Placental epithelial cell (primary cell): ENCODE measurements around the gene SDSL. TPM values are rescaled to one million over a fixed set of nuclear protein-coding genes. Genes with fewer than 3 reads are reported as not detected.

ENCODE experiments used
- total RNA-seq: library from RNA; depleted of rRNA; stranded (reverse); fragments of >200 nt; gene quantifications from 2 replicates; pipeline ENCODE4 v1.2.3, GENCODE V29; 2012

SDSL gene, protein sequence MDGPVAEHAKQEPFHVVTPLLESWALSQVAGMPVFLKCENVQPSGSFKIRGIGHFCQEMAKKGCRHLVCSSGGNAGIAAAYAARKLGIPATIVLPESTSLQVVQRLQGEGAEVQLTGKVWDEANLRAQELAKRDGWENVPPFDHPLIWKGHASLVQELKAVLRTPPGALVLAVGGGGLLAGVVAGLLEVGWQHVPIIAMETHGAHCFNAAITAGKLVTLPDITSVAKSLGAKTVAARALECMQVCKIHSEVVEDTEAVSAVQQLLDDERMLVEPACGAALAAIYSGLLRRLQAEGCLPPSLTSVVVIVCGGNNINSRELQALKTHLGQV
- total RNA-seq, result 4.9 and 5.1 TPM in 2 replicates

DNA sequence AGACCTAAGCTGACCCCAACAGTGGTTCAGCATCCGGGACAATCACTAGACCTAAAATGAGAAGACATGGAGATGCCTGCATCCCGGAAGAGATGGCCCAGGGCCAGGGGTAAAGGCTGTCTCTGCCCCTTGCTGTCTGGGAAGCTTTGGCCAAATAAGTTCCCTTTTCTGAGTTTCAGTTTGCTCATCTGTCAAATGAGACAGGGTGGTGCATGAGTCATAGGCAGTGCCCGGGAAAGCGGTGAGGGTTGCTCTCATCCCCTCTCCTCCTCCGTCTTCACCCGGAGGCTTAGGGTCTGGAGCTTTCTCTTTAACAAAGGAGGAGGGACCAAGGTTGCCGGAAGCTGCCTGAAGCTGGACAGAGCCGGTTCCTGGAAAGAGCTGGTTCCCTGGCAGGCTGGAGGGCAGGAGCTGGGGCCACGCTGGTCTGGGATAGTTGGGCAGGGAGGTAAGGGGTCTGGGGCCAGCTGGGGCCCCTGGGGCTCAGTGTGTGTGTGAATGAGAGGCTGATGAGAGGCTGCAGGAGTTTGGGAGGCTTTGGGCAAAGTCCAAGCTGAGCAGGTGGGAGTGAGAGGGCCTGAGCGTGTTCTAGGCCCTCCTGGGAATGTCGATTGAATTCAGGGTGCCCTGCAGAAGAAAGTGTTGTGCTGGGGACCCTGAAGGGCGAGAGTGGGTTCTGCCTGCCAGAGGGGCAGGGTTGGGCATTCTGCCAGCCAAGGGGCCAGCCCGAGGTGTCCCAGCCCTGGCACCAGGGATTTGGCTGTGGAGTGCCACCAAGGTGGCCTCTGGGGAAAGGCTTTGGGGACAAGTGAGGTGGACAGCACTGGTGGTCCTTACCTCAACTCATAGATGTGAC, at the start of gene SDSL:
TSS of gene SDSL (plus strand) at position 351 of the 856 bp plus-strand sequence. CDS start 5,603 bp downstream, outside the sequence.

DNA sequence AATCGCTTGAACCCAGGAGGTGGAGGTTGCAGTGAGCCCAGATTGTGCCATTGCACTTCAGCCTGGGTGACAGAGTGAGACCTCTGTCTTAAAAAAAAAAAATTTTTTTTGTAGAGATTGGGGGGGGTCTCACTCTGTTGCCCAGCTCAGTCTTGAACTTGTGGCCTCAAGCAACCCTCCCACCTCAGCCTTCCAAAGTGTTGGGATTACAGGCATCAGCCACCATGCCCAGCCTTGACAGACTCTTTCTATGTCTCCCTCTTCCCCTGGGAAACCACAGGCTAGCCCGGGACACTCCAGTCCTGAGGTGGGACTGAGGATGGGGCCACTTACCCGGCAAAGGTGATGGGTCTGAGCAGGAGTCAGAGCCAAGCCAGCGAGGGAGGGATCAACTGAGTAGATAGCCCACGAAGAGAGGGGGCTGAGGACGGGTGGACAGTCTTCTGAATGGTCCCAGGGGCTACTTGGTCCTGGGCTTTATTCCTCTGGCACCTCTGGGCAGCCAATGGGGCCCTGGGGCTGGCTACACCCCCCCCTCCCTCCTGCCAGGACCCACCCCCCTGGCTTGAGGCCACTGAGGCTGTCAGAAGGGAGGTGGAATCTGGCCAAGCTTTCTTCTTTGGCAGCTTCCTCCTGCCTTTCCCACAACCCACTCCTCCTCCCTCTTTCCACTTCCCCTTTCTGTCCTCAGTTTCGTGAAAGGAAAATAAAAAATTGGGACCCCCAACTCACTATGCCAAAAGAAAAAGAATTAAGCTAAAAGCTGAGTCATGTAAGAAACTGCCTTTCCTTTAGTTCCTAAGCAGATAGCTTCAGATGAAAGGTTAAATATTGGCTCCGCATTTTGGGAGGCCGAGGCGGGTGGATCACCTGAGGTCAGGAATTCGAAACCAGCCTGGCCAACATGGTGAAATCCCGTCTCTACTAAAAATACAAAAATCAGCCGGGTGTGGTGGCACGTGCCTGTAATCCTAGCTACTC, 18.5 kb upstream of the SDSL start, which contains the start of gene SDS:
TSS of gene SDS (minus strand) at position 453 of the 981 bp plus-strand sequence. CDS start 4,179 bp downstream, outside the sequence.

DNA sequence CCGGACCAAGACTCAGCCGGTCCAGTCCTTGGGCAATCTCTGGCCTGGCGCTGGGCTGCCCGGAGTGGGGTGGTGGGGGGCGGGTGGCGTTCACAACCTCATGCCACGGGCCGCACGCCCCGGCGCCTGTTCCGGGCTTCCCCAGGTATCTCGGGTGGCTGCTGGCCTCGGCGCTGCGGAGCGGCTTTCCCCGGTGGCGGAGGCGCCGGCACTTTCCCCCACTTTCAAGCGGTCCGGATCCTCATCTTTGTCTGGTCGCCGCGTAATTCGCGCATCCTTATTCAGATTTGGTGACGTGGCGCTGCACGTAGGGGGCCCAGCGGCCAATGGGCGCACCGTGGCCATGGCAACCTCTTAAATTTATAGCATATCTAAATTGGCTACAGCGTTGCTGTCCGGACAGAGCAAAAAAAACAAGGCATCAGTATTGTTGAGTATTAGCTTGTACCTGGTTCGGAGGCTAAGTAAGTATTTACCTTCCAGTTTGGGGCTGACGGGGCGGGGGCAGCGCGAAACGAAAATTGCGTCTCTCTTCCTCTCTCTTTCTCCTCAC, 49.5 kb downstream of the SDSL start, which contains the start of gene LHX5:
TSS of gene LHX5 (minus strand) at position 253 of the 553 bp plus-strand sequence. CDS start 373 bp downstream, outside the sequence.

Other genes with a start within 250 kb of the SDSL start
- gene DDX54, start 236.9 kb upstream of the SDSL start, total RNA-seq, result 44.0 and 53.5 TPM in 2 replicates
- gene RITA1, start 236.7 kb upstream of the SDSL start, total RNA-seq, result 11.4 and 20.4 TPM in 2 replicates
- gene TPCN1, start 200.9 kb upstream of the SDSL start, total RNA-seq, result 14.4 and 29.4 TPM in 2 replicates
- gene SLC8B1, start 87.3 kb upstream of the SDSL start, total RNA-seq, result 13.4 and 19.6 TPM in 2 replicates
- gene PLBD2, start 63.8 kb upstream of the SDSL start, total RNA-seq, result 20.8 and 31.0 TPM in 2 replicates
- gene SDS, start 18.5 kb upstream of the SDSL start, total RNA-seq, result not detected in 2 replicates
- under 0.01 and 1.2 TPM in 2 replicates for gene LHX5, start 49.5 kb downstream of the SDSL start, total RNA-seq